Measurements from ENCODE around the gene TMEM100.

DNA sequence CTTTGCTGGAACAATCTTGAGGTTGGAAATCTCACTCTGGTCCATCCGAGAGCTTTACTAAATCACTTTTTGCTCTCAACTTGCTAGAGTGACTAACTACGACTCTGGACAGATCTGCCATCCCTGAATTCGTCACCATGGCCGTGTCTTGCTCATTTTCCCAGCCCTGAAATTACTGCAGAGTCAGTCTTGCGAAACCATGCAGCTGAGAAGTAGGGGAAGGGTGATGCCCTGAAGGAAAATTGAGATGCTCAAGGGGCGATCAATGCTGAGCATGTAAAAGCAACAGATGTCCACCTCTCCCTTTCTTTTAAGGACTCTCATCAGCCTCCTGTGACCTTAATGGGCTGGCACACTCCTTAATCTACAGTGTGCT is 46.9 kb upstream of the TMEM100 start:
- TF ChIP-seq, protein P1, sequence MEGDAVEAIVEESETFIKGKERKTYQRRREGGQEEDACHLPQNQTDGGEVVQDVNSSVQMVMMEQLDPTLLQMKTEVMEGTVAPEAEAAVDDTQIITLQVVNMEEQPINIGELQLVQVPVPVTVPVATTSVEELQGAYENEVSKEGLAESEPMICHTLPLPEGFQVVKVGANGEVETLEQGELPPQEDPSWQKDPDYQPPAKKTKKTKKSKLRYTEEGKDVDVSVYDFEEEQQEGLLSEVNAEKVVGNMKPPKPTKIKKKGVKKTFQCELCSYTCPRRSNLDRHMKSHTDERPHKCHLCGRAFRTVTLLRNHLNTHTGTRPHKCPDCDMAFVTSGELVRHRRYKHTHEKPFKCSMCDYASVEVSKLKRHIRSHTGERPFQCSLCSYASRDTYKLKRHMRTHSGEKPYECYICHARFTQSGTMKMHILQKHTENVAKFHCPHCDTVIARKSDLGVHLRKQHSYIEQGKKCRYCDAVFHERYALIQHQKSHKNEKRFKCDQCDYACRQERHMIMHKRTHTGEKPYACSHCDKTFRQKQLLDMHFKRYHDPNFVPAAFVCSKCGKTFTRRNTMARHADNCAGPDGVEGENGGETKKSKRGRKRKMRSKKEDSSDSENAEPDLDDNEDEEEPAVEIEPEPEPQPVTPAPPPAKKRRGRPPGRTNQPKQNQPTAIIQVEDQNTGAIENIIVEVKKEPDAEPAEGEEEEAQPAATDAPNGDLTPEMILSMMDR (conservative IDR thresholded peaks at IDR 0.05 in 1 of 2, IDR thresholded peaks at IDR 0.05 in 1 of 2; ENCODE audit: low read depth in 1 of 2, low read length in 2 of 2): no peak
- no peak for TF ChIP-seq EZH2 (IDR thresholded peaks at IDR 0.05; ENCODE audit: low read length, missing control alignments)
